Osteocyte (in vitro differentiated cells): ENCODE results near the gene DDX46. TPM values are rescaled to one million over a fixed set of nuclear protein-coding genes. Genes with fewer than 3 reads are reported as not detected.
A peak's percentile ranks its signal among the peaks of the same experiment; 100 is the strongest.
"Not testable (repeated sequence)": the region's sequence is repeated elsewhere in the genome, so short reads cannot be mapped to it uniquely, and the experiment has no call there.

Experiments used
- DNase-seq: peaks from one replicate; pipeline ENCODE4 v3.0.0; 2021; ENCODE audit warnings: mixed read lengths; ENCODE audit not compliant: unreplicated experiment; ENCODE audit errors: extremely low spot score
- H3K27ac Mint-ChIP-seq: one replicate; pipeline ENCODE4 v1.8.0; 2021; ENCODE audit warnings: mild to moderate bottlenecking, mixed read lengths; ENCODE audit not compliant: unreplicated experiment
- H3K27me3 Mint-ChIP-seq: one replicate; pipeline ENCODE4 v1.8.0; 2021; ENCODE audit warnings: mixed read lengths; ENCODE audit not compliant: unreplicated experiment
- H3K36me3 Mint-ChIP-seq: one replicate; pipeline ENCODE4 v1.8.0; 2021; ENCODE audit warnings: mixed read lengths; ENCODE audit not compliant: unreplicated experiment
- H3K4me1 Mint-ChIP-seq: one replicate; pipeline ENCODE4 v1.8.0; 2021; ENCODE audit warnings: mixed read lengths; ENCODE audit not compliant: unreplicated experiment
- H3K4me3 Mint-ChIP-seq: one replicate; pipeline ENCODE4 v1.8.0; 2021; ENCODE audit warnings: mild to moderate bottlenecking, moderate library complexity, mixed read lengths; ENCODE audit not compliant: unreplicated experiment
- H3K9me3 Mint-ChIP-seq: one replicate; pipeline ENCODE4 v1.8.0; 2021; ENCODE audit warnings: mixed read lengths; ENCODE audit not compliant: unreplicated experiment
- long read RNA-seq: library from polyadenylated mRNA; unstranded; transcript quantifications from one replicate; pipeline ENCODE4 v2.0.0, GENCODE V29; 2021
- total RNA-seq: library from RNA; stranded (reverse); gene quantifications from 2 replicates; pipeline ENCODE4 v1.2.1, GENCODE V29; 2021
- TF ChIP-seq, protein P1 (sequence below): fragments of 200-600 bp; sonication (generic); IDR thresholded peaks from 2 replicates; pipeline ENCODE4 v1.5.0; 2021; ENCODE audit warnings: antibody characterized with exemption, mild to moderate bottlenecking, moderate library complexity

The DDX46 gene, protein sequence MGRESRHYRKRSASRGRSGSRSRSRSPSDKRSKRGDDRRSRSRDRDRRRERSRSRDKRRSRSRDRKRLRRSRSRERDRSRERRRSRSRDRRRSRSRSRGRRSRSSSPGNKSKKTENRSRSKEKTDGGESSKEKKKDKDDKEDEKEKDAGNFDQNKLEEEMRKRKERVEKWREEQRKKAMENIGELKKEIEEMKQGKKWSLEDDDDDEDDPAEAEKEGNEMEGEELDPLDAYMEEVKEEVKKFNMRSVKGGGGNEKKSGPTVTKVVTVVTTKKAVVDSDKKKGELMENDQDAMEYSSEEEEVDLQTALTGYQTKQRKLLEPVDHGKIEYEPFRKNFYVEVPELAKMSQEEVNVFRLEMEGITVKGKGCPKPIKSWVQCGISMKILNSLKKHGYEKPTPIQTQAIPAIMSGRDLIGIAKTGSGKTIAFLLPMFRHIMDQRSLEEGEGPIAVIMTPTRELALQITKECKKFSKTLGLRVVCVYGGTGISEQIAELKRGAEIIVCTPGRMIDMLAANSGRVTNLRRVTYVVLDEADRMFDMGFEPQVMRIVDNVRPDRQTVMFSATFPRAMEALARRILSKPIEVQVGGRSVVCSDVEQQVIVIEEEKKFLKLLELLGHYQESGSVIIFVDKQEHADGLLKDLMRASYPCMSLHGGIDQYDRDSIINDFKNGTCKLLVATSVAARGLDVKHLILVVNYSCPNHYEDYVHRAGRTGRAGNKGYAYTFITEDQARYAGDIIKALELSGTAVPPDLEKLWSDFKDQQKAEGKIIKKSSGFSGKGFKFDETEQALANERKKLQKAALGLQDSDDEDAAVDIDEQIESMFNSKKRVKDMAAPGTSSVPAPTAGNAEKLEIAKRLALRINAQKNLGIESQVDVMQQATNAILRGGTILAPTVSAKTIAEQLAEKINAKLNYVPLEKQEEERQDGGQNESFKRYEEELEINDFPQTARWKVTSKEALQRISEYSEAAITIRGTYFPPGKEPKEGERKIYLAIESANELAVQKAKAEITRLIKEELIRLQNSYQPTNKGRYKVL
- total RNA-seq = 46.1 and 55.3 TPM in 2 replicates
- long read RNA-seq, full-length matches to known transcripts = 1 of 22 reads
- long read RNA-seq, partial matches to known transcripts = 19 of 22 reads
- long read RNA-seq, other reads (novel, unspliced or antisense) = 2 of 22 reads

GRCh38 chr5:134758504-134759341 is at the start of gene DDX46:
DDX46 (plus strand) TSS chr5:134758779; CDS start chr5:134758939, 160 bp downstream.
- no peaks in the 10 kb centered on the region for H3K27me3 Mint-ChIP-seq

DNA sequence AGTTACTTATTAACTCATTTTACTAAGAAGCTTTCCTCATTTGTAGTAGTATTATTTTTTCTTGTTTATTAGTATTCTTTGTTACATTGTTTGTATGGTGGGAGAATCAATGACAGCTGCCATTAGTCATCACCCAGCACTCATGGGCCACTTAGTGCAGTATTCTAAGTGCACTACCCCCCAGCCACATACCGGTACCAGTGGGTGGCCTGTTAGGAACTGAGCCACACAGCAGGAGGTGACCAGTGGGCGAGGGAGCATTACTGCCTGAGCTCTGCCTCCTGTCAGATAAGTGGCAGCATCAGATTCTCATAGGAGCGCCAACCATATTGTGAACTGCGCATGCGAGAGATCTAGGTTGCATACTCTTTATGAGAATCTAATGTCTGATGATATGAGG is 44.5 kb upstream of the DDX46 start:
- peaks cover 8% of the 10 kb centered on the region for H3K4me1 Mint-ChIP-seq
- no peak overlapping the region for H3K27ac Mint-ChIP-seq
- H3K4me3 Mint-ChIP-seq = no peak overlapping the region
- H3K27me3 Mint-ChIP-seq = no peaks in the 10 kb centered on the region
- no peaks in the 10 kb centered on the region for H3K9me3 Mint-ChIP-seq
- peaks cover 47% of the 10 kb centered on the region for H3K36me3 Mint-ChIP-seq
- TF ChIP-seq, protein P1, sequence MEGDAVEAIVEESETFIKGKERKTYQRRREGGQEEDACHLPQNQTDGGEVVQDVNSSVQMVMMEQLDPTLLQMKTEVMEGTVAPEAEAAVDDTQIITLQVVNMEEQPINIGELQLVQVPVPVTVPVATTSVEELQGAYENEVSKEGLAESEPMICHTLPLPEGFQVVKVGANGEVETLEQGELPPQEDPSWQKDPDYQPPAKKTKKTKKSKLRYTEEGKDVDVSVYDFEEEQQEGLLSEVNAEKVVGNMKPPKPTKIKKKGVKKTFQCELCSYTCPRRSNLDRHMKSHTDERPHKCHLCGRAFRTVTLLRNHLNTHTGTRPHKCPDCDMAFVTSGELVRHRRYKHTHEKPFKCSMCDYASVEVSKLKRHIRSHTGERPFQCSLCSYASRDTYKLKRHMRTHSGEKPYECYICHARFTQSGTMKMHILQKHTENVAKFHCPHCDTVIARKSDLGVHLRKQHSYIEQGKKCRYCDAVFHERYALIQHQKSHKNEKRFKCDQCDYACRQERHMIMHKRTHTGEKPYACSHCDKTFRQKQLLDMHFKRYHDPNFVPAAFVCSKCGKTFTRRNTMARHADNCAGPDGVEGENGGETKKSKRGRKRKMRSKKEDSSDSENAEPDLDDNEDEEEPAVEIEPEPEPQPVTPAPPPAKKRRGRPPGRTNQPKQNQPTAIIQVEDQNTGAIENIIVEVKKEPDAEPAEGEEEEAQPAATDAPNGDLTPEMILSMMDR = no peak
- DNase-seq = no peak

More at GRCh38 chr5:134758504-134759341, at the start of gene DDX46:
- Mint-ChIP-seq H3K27ac (peak within 1 kb of the TSS; percentile 96), H3K36me3 (peaks cover 2% of the 10 kb centered on the region), H3K4me3 (peak within 1 kb of the TSS; percentile 100), H3K4me1 (peaks cover 31% of the 10 kb centered on the region), H3K9me3 (no peaks in the 10 kb centered on the region)
- TF ChIP-seq, protein P1 = peak; percentile 80
- peak; percentile 97 for DNase-seq

DNA sequence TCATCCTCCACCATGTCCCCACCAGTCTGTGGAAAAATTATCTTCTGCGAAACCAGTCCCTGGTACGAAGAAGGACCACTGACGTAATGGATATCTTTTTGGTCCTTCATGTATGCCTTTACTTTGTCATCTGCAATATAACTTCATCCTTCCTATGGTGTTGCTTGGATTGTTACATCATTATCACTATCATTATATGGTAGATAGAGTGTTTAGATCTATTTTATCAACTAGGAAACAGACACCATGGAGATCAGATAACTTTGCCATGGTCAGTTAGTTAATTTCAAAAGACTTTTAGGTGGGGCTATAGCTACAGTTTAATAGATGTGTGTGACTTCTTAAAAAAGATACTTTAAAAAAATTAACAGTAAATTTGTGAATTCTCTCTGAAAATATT is 44.0 kb upstream of the DDX46 start:
- Mint-ChIP-seq H3K36me3 (peaks cover 48% of the 10 kb centered on the region), H3K27ac (no peak overlapping the region), H3K9me3 (no peaks in the 10 kb centered on the region), H3K4me3 (no peak overlapping the region), H3K27me3 (no peaks in the 10 kb centered on the region), H3K4me1 (peaks cover 8% of the 10 kb centered on the region)
- no peak for DNase-seq
- TF ChIP-seq, protein P1 = no peak

GRCh38 chr5:134715466-134715865 is 43.1 kb upstream of the DDX46 start:
- H3K36me3 Mint-ChIP-seq = peaks cover 49% of the 10 kb centered on the region
- H3K4me1 Mint-ChIP-seq, H3K27ac Mint-ChIP-seq, H3K27me3 Mint-ChIP-seq, H3K4me3 Mint-ChIP-seq, DNase-seq, H3K9me3 Mint-ChIP-seq: not testable (repeated sequence)

GRCh38 chr5:134724872-134725271 is 33.7 kb upstream of the DDX46 start:
- H3K27ac Mint-ChIP-seq = no peak overlapping the region
- DNase-seq = no peak
- H3K36me3 Mint-ChIP-seq = peaks cover 36% of the 10 kb centered on the region
- no peaks in the 10 kb centered on the region for H3K27me3 Mint-ChIP-seq
- TF ChIP-seq, protein P1 = no peak
- no peaks in the 10 kb centered on the region for H3K4me1 Mint-ChIP-seq
- no peaks in the 10 kb centered on the region for H3K9me3 Mint-ChIP-seq
- no peak overlapping the region for H3K4me3 Mint-ChIP-seq
